ENCODE measurements around the gene TOPAZ1.

The TOPAZ1 gene

DNA sequence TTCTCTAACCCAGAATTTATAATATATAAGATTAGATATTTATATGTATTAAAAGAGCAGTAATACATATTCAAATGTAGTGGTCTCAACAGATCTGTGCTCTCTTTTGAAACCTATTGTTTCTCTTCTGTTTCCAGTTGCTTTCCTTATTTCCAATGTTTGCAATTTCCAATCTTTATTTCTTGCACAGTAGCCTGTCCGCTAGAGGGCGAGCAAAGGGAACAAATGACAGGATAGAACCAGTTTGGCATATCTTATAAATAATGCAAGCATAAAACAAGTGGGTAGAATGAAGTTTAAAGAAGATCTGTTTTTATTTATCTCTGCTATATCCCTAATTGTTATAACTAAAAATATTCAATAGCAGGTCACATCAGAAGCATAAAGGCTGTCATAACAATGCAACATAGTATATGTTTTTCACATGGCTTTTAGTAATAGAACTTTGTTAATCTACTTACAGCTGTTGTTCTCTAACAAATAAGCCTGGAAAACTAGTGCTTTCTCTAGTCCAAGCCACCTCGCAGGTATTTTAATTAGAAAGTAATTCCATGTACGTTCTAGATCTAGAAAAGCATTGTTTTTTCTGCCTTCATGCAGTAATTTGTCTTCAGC is 81.8 kb downstream of the TOPAZ1 start:
- H3K4me3 ChIP-seq (ENCODE audit: low read depth, low read length): no peak overlapping the region
- TF ChIP-seq, protein P1, sequence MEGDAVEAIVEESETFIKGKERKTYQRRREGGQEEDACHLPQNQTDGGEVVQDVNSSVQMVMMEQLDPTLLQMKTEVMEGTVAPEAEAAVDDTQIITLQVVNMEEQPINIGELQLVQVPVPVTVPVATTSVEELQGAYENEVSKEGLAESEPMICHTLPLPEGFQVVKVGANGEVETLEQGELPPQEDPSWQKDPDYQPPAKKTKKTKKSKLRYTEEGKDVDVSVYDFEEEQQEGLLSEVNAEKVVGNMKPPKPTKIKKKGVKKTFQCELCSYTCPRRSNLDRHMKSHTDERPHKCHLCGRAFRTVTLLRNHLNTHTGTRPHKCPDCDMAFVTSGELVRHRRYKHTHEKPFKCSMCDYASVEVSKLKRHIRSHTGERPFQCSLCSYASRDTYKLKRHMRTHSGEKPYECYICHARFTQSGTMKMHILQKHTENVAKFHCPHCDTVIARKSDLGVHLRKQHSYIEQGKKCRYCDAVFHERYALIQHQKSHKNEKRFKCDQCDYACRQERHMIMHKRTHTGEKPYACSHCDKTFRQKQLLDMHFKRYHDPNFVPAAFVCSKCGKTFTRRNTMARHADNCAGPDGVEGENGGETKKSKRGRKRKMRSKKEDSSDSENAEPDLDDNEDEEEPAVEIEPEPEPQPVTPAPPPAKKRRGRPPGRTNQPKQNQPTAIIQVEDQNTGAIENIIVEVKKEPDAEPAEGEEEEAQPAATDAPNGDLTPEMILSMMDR (IDR thresholded peaks at IDR 0.05; ENCODE audit: borderline replicate concordance, insufficient read depth, low read depth, low read length): peak; percentile 64

DNA sequence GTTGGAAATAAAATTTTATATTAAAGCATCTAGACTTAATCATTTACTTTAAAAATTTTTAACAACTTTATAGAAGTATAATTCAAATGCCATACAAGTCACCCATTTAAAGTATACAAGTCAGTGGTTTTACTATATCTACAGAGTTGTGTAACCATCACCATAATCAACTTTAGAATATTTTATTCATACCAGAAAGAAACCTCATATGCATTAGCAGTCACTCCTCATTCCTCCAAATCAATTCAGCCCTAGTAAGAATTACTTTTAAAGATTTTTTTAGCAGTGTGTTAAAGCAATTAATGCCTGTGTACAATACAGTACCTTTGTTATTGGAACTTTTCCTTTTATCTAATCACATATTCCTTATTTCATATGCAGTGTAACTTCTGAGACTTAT is 82.9 kb downstream of the TOPAZ1 start:
- H3K4me3 ChIP-seq (ENCODE audit: low read depth, low read length): no peak overlapping the region

DNA sequence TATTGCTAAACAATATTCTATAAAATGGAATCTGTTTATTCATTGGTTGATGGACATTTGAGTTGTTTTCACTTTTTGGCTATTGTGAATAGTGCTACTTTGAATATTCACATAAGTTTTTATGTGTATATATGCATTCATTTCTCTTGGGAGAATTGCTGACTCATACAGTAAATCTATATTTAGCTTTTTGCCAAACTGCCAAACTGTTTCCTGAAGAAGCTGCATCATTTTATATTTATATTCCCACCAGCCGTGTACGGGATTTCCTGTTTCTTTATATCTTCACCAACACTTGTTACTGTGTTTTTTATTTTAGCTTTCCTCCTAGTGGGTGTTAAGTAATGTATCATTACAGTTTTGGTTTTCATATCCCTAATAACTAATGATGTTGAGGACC is 84.3 kb downstream of the TOPAZ1 start:
- TF ChIP-seq, protein P1 (IDR thresholded peaks at IDR 0.05; ENCODE audit: borderline replicate concordance, insufficient read depth, low read depth, low read length): no peak

More for the DNA sequence above, 82.9 kb downstream of the TOPAZ1 start:
- TF ChIP-seq, protein P1 (IDR thresholded peaks at IDR 0.05; ENCODE audit: borderline replicate concordance, insufficient read depth, low read depth, low read length): no peak

DNA sequence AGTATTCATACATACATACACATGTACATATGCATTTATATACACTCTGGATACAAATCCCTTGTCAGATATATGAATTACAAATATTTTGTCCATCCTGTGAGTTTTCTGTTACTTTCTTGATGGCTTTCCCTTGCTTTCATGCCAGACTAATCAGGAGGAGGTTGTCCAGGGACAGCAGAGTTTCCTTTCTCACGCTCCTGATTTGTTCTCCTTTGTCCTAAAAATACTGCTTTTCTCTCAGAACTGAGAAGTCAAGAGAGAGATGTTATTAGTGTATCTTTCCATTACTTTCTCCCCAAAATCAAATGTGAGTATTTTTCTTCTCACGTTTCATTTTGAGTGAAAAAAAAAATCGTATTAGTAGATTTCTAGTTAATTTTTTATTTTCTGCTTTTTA is 84.8 kb downstream of the TOPAZ1 start:
- no peak overlapping the region for H3K4me3 ChIP-seq (ENCODE audit: low read depth, low read length)
- TF ChIP-seq, protein P1 (IDR thresholded peaks at IDR 0.05; ENCODE audit: borderline replicate concordance, insufficient read depth, low read depth, low read length): no peak

More for the DNA sequence above, 84.3 kb downstream of the TOPAZ1 start:
- no peak overlapping the region for H3K4me3 ChIP-seq (ENCODE audit: low read depth, low read length)

DNA sequence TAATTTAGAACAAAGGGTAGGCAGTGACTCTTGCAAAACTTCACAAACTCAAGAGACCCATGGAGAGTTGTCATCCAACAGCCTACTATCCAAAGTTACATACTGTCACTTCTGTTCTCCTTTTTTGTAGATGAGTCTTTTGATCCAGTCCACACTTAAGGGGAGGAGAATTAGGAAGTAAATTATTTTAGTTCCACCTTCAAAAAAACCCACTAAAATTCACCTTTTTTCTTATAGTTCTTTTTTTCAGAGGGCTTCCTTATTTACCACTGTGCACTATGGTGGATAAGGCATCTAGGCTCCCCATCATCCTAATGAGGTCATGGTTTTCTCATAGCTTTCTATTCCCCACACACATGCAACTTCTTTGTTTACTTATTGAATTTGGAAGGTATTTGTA is 88.3 kb downstream of the TOPAZ1 start:
- no peak overlapping the region for H3K4me3 ChIP-seq (ENCODE audit: low read depth, low read length)
- TF ChIP-seq, protein P1 (IDR thresholded peaks at IDR 0.05; ENCODE audit: borderline replicate concordance, insufficient read depth, low read depth, low read length): no peak

DNA sequence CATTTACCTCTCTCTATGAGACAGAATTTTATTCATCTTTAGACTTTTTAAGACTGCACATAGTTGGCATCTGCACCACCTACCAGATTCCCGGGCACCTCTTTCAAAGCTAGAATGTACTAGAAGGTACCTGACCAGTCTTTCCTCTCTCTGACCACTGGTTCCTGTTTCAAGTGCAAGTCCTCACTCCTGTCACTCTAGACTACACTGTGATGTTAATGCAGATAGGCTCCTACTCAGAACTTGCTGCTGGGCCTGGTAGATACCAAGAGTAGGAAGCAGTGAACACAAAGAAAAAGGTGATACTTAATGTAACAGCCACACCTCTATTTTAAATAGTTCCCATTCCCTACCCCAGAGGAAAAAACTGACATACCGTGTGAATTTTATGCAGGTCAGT is 88.8 kb downstream of the TOPAZ1 start:
- TF ChIP-seq, protein P1 (IDR thresholded peaks at IDR 0.05; ENCODE audit: borderline replicate concordance, insufficient read depth, low read depth, low read length): no peak
- H3K4me3 ChIP-seq (ENCODE audit: low read depth, low read length): no peak overlapping the region

DNA sequence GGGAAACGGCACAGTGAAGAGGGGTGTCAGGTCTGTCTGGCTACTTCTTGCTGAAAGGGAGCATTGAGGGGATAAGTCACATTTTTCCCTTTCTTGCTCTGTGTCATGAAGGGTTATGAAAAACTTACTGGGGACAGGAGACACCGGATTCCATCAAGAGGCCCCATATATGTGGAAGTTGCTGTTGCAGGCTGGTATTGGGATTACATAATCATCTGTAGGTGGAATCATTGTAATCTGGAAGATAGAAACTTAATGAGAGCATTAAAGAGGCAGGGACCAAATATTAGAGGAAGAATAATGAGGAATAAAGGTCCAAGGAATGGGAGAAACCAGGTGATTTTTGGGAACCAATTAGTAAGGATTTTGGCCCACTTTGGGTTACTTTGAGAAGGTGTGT is 92.6 kb downstream of the TOPAZ1 start:
- TF ChIP-seq, protein P1 (IDR thresholded peaks at IDR 0.05; ENCODE audit: borderline replicate concordance, insufficient read depth, low read depth, low read length): no peak

More for the DNA sequence above, 92.6 kb downstream of the TOPAZ1 start:
- no peak overlapping the region for H3K4me3 ChIP-seq (ENCODE audit: low read depth, low read length)
